ENCODE data around the gene PDE4B. TPM values are rescaled to one million over a fixed set of nuclear protein-coding genes. Genes with fewer than 3 reads are reported as not detected.

PDE4B gene
- total RNA-seq, 2 donors from 2014 or later, result 2.0 to 5.7 TPM

GRCh38 chr1:65812065-65812464 is 19.4 kb downstream of the PDE4B start:
- Histone ChIP-seq H3K9me3 (no peaks in the 10 kb centered on the region), H3K27me3 (no peaks in the 10 kb centered on the region), H3K4me1 (no peaks in the 10 kb centered on the region), H3K27ac (peak overlapping the region; percentile 2), H3K36me3 (no peaks in the 10 kb centered on the region), H3K9ac (ENCODE audit: low read depth in 2 of 2, low read length in 2 of 2) (no peak overlapping the region), H3K4me3 (no peak overlapping the region)
- peak; percentile 25 for DNase-seq
- TF ChIP-seq, protein P1, sequence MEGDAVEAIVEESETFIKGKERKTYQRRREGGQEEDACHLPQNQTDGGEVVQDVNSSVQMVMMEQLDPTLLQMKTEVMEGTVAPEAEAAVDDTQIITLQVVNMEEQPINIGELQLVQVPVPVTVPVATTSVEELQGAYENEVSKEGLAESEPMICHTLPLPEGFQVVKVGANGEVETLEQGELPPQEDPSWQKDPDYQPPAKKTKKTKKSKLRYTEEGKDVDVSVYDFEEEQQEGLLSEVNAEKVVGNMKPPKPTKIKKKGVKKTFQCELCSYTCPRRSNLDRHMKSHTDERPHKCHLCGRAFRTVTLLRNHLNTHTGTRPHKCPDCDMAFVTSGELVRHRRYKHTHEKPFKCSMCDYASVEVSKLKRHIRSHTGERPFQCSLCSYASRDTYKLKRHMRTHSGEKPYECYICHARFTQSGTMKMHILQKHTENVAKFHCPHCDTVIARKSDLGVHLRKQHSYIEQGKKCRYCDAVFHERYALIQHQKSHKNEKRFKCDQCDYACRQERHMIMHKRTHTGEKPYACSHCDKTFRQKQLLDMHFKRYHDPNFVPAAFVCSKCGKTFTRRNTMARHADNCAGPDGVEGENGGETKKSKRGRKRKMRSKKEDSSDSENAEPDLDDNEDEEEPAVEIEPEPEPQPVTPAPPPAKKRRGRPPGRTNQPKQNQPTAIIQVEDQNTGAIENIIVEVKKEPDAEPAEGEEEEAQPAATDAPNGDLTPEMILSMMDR (IDR thresholded peaks at IDR 0.05), result no peak
- intact Hi-C loops (cut with DNase I), result no loop called here

DNA sequence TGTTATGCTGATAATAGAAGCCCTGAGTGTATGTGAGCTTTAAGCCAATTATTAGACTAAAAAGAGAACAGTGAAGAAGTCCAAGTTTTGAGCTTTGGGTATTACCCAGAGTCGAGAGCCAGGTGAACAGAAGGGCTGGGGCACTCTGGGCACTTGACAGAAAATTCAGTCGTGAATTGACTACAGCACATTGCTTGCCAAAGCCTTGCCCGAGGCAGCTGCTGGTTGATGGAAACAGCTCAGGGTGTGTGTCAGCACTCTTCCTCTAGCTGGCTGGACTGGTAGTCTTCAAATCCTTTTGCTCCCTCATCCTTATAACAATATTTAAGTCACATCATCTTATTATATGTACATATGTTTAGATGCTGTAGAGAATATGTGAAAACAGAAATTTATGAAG is 21.3 kb downstream of the PDE4B start:
- Histone ChIP-seq H3K27me3 (no peaks in the 10 kb centered on the region), H3K4me3 (no peak overlapping the region)
- intact Hi-C loops (cut with DNase I), result no loop called here

DNA sequence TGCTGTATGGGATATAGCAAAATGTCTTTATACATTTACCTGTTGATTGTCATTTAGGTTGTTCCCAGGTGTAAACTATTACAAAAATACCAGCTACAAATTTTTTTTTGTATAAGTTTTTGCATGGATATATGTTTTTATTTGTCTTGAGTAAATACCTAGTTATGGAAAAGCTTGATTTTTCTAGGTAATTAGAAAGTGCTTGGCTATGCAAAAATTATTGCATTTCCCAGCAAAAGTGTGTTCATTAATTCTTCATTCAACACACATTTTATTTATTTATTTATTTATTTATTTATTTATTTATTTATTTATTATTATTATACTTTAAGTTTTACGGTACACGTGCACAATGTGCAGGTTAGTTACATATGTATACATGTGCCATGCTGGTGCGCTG is 22.1 kb downstream of the PDE4B start:
- Histone ChIP-seq H3K9me3 (no peaks in the 10 kb centered on the region), H3K4me1 (no peaks in the 10 kb centered on the region), H3K36me3 (no peaks in the 10 kb centered on the region), H3K27me3 (no peaks in the 10 kb centered on the region), H3K9ac (ENCODE audit: low read depth in 2 of 2, low read length in 2 of 2) (no peak overlapping the region), H3K4me3 (no peak overlapping the region), H3K27ac (no peak overlapping the region)
- intact Hi-C loops (cut with DNase I), result no loop called here
- TF ChIP-seq, protein P1 (IDR thresholded peaks at IDR 0.05), result no peak
- DNase-seq, result no peak

More for the DNA sequence above, 21.3 kb downstream of the PDE4B start:
- H3K9ac ChIP-seq (ENCODE audit: low read depth in 2 of 2, low read length in 2 of 2), result no peak overlapping the region
- DNase-seq, result no peak
- no peaks in the 10 kb centered on the region for H3K9me3 ChIP-seq
- TF ChIP-seq, protein P1 (IDR thresholded peaks at IDR 0.05), result no peak
- no peaks in the 10 kb centered on the region for H3K4me1 ChIP-seq
- no peak overlapping the region for H3K27ac ChIP-seq
- H3K36me3 ChIP-seq, result no peaks in the 10 kb centered on the region

DNA sequence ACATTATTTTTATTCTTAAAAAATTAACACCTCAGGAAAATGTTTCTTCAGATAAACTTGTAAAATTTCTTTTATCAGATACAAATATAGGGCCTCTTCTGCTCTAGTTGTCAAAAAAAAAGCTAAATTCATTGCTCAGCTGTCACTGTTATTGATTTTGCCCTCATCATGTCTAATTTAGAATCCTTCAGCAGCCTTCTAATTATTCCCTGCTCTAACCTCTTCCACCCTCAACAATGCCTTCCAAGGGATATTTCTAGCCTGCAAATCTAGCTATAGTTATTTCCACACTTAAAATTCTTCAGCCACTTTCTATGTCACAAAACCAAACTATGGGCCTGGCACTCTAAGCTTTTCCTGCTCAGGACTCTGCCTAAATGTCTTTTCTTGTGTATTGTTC is 25.2 kb downstream of the PDE4B start:
- TF ChIP-seq, protein P1 (IDR thresholded peaks at IDR 0.05), result no peak
- DNase-seq, result no peak
- H3K4me3 ChIP-seq, result no peak overlapping the region
- no peaks in the 10 kb centered on the region for H3K9me3 ChIP-seq
- intact Hi-C loops (cut with DNase I), result no loop called here
- no peaks in the 10 kb centered on the region for H3K27me3 ChIP-seq
- H3K4me1 ChIP-seq, result no peaks in the 10 kb centered on the region
- no peaks in the 10 kb centered on the region for H3K36me3 ChIP-seq
- H3K27ac ChIP-seq, result no peak overlapping the region
- H3K9ac ChIP-seq (ENCODE audit: low read depth in 2 of 2, low read length in 2 of 2), result no peak overlapping the region

GRCh38 chr1:65818966-65819365 is 26.3 kb downstream of the PDE4B start:
- Histone ChIP-seq H3K9ac (ENCODE audit: low read depth in 2 of 2, low read length in 2 of 2) (no peak overlapping the region), H3K9me3 (no peaks in the 10 kb centered on the region), H3K4me3 (no peak overlapping the region), H3K4me1 (no peaks in the 10 kb centered on the region), H3K27me3 (no peaks in the 10 kb centered on the region), H3K27ac (no peak overlapping the region), H3K36me3 (no peaks in the 10 kb centered on the region)
- intact Hi-C loops (cut with DNase I), result no loop called here
- no peak for DNase-seq
- TF ChIP-seq, protein P1 (IDR thresholded peaks at IDR 0.05), result no peak

GRCh38 chr1:65820983-65821382 is 28.3 kb downstream of the PDE4B start:
- TF ChIP-seq, protein P1 (IDR thresholded peaks at IDR 0.05), result no peak
- Histone ChIP-seq H3K4me3 (no peak overlapping the region), H3K27ac (no peak overlapping the region), H3K9me3 (no peaks in the 10 kb centered on the region), H3K9ac (ENCODE audit: low read depth in 2 of 2, low read length in 2 of 2) (no peak overlapping the region), H3K36me3 (no peaks in the 10 kb centered on the region), H3K4me1 (no peaks in the 10 kb centered on the region), H3K27me3 (no peaks in the 10 kb centered on the region)
- intact Hi-C loops (cut with DNase I), result no loop called here
- DNase-seq, result no peak

All from colonic mucosa (tissue), 4 donors.